Measurements from ENCODE around the gene SERINC2.
"Not testable (repeated sequence)": the region's sequence is repeated elsewhere in the genome, so short reads cannot be mapped to it uniquely, and the experiment has no call there.

Gene SERINC2

DNA sequence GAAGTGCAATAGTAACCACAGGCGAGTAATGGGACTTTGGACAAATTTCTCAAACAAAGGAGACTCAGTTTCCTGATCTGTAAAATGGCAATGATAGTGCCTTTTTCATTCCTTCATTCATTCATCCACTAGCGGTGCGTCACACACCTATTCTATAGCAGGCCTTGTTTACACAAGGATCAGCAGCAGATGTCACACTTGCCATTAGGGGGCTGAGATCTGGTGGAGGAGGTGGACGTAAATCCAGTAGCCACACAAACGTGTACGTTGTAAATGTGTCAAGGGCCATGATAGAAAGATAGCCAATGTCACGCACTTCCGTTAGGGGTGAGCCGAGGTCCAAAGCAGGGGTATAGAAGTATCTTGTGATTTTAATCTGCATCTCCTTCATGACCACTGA lies 34.2 kb downstream of the SERINC2 start:
- Histone ChIP-seq H3K9ac (ENCODE audit: low read length) (no peak overlapping the region), H3K27ac (ENCODE audit: low read depth, low read length) (no peak overlapping the region), H3K27me3 (ENCODE audit: control insufficient read depth, insufficient read depth, low read length) (no peaks in the 10 kb centered on the region), H3K9me3 (ENCODE audit: control insufficient read depth, insufficient read depth, low read depth, low read length) (peaks cover 12% of the 10 kb centered on the region), H3K36me3 (ENCODE audit: control insufficient read depth, insufficient read depth, low read length) (no peaks in the 10 kb centered on the region), H3K4me1 (ENCODE audit: control insufficient read depth, insufficient read depth, low read length) (no peaks in the 10 kb centered on the region), H3K4me3 (ENCODE audit: low read depth, low read length) (no peak overlapping the region)

DNA sequence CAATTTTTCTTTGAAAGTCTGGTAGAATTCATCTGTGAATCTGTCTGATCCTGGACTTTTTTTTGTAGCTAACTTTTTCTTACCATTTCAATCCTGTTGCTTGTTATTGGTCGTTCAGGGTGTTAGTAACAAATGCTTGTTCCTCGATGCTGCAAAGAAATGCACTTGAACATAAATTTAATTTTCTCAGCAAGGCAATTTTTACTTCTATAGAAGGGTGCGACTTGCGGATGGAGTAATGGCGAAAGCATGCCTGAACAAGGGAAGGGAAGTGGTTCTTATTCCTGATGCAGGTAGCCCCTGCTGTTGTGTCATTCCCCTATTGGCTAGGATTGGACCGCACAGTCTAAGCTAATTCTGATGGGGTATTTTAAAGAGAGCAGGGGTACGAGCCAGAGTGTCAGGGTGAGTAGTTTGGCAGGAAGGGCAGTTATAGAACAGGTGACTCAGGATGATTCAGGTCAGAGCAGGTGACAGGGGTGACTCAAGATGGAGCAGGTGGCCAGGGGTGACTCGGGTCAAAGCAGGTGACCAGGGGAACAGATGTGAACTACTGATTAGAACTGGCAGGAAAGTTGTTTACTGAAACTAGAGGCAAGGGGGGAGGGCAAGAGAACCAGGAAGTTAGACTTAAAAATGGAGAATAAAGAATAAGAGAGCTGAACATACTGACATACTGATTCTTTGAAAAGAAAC lies 40.5 kb downstream of the SERINC2 start:
- Histone ChIP-seq H3K4me1 (ENCODE audit: control insufficient read depth, insufficient read depth, low read length) (no peaks in the 10 kb centered on the region), H3K36me3 (ENCODE audit: control insufficient read depth, insufficient read depth, low read length) (no peaks in the 10 kb centered on the region), H3K9me3 (ENCODE audit: control insufficient read depth, insufficient read depth, low read depth, low read length) (peaks cover 29% of the 10 kb centered on the region), H3K4me3 (ENCODE audit: low read depth, low read length) (no peak overlapping the region), H3K27ac (ENCODE audit: low read depth, low read length) (no peak overlapping the region), H3K27me3 (ENCODE audit: control insufficient read depth, insufficient read depth, low read length) (no peaks in the 10 kb centered on the region), H3K9ac (ENCODE audit: low read length) (no peak overlapping the region)

GRCh38 chr1:31458287-31458896 lies 45.4 kb downstream of the SERINC2 start:
- no peak overlapping the region for H3K27ac ChIP-seq (ENCODE audit: low read depth, low read length)
- H3K9ac ChIP-seq (ENCODE audit: low read length): no peak overlapping the region
- H3K9me3 ChIP-seq (ENCODE audit: control insufficient read depth, insufficient read depth, low read depth, low read length): peaks cover 32% of the 10 kb centered on the region
- no peak overlapping the region for H3K4me3 ChIP-seq (ENCODE audit: low read depth, low read length)
- no peaks in the 10 kb centered on the region for H3K36me3 ChIP-seq (ENCODE audit: control insufficient read depth, insufficient read depth, low read length)
- no peaks in the 10 kb centered on the region for H3K4me1 ChIP-seq (ENCODE audit: control insufficient read depth, insufficient read depth, low read length)
- H3K27me3 ChIP-seq (ENCODE audit: control insufficient read depth, insufficient read depth, low read length): no peaks in the 10 kb centered on the region

DNA sequence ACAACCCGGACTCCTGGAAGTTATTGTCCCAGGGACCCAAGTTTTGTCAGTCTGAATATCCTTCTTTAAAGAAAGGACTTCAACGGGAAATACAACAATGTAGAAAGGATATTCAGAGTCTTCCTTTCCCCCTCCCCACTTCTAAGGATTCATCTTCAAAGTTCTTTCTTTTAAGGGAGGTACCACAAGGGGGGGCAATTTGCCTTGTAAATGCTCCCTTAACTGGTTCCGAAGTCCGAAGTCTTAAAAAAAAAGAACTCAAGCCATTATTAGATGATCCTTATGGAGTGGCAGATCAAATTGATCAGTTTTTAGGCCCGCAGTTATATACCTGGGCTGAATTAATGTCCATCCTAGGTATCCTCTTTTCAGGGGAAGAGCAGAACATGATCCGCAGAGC lies 47.0 kb downstream of the SERINC2 start:
- H3K36me3 ChIP-seq (ENCODE audit: control insufficient read depth, insufficient read depth, low read length): no peaks in the 10 kb centered on the region
- no peak overlapping the region for H3K27ac ChIP-seq (ENCODE audit: low read depth, low read length)
- peaks cover 22% of the 10 kb centered on the region for H3K9me3 ChIP-seq (ENCODE audit: control insufficient read depth, insufficient read depth, low read depth, low read length)
- no peak overlapping the region for H3K9ac ChIP-seq (ENCODE audit: low read length)
- no peak overlapping the region for H3K4me3 ChIP-seq (ENCODE audit: low read depth, low read length)
- H3K27me3 ChIP-seq (ENCODE audit: control insufficient read depth, insufficient read depth, low read length): no peaks in the 10 kb centered on the region
- no peaks in the 10 kb centered on the region for H3K4me1 ChIP-seq (ENCODE audit: control insufficient read depth, insufficient read depth, low read length)

DNA sequence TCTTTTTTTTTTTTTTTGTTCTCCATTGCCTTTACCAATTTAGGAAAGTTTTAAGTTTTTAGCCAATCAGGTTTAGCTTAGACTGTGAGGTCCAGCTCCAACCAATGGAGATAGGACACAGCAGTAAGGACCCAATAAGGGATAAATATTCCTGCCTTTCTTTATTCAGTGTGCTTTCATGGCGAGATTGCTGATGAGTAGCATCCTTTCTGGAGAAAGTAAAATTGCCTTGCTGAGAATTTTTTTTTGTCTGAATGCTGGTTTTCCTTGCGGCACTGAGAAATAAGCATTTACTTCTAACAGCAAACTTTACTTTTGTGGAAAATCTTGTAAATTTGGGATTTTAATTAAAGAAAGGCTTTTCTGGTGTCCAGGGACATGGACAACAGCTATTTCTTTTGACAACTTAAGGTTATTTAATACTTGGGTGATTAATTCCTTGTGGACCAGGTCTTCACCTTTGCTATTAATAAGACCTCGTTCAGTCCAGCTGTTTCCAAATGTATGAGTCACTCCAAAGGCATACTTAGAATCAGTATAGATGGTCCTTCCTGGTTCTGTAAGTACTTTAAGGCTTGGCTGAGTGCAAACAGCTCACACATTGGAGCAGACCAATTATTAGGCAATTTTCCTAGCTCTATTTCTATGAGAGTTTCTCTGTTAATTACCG lies 54.1 kb downstream of the SERINC2 start:
- no peak overlapping the region for H3K27ac ChIP-seq (ENCODE audit: low read depth, low read length)
- H3K4me3 ChIP-seq (ENCODE audit: low read depth, low read length): no peak overlapping the region
- H3K9me3 ChIP-seq (ENCODE audit: control insufficient read depth, insufficient read depth, low read depth, low read length): peaks cover 24% of the 10 kb centered on the region
- H3K4me1 ChIP-seq (ENCODE audit: control insufficient read depth, insufficient read depth, low read length): no peaks in the 10 kb centered on the region
- no peaks in the 10 kb centered on the region for H3K27me3 ChIP-seq (ENCODE audit: control insufficient read depth, insufficient read depth, low read length)
- no peak overlapping the region for H3K9ac ChIP-seq (ENCODE audit: low read length)
- H3K36me3 ChIP-seq (ENCODE audit: control insufficient read depth, insufficient read depth, low read length): no peaks in the 10 kb centered on the region

GRCh38 chr1:31470794-31471315 lies 57.8 kb downstream of the SERINC2 start:
- Histone ChIP-seq H3K4me3 (ENCODE audit: low read depth, low read length) (no peak overlapping the region), H3K4me1 (ENCODE audit: control insufficient read depth, insufficient read depth, low read length) (no peaks in the 10 kb centered on the region), H3K36me3 (ENCODE audit: control insufficient read depth, insufficient read depth, low read length) (no peaks in the 10 kb centered on the region), H3K9me3 (ENCODE audit: control insufficient read depth, insufficient read depth, low read depth, low read length) (peaks cover 20% of the 10 kb centered on the region), H3K9ac (ENCODE audit: low read length) (no peak overlapping the region), H3K27me3 (ENCODE audit: control insufficient read depth, insufficient read depth, low read length) (no peaks in the 10 kb centered on the region), H3K27ac (ENCODE audit: low read depth, low read length) (no peak overlapping the region)

DNA sequence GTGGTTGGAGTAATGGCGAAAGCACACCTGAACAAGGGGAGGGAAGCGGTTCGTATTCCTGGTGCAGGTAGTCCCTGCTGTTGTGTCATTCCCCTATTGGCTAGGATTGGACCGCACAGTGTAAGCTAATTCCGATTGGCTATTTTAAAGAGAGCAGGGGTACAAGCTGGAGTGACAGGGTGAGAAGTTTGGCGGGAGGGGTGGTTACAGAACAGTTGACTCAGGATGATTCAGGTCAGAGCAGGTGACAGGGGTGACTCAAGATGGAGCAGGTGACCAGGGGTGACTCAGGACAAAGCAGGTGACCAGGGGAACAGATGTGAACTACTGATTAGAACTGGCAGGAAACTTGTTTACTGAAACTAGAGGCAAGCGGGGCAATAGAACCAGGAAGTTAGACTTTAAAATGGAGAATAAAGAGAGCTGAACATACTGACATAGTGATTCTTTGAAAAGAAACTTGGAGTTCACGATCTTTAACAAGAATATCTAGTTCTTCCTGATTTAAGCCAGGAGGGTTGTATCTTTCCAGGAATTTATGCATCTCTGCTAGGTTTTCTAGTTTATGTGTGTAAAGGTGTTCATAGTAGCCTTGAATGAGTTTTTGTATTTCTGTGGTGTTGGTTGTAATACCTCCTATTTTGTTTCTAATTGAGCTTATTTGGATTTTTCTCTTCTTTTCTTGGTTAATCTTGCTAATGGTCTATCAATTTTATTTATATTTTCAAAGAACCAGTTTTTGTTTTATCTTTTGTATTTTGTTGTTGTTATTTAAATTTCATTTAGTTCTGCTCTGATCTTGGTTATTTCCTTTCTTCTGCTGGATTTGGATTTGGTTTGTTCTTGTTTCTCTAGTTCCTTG lies 58.7 kb downstream of the SERINC2 start:
- not testable (repeated sequence) for H3K27me3 ChIP-seq (ENCODE audit: control insufficient read depth, insufficient read depth, low read length); H3K4me1 ChIP-seq (ENCODE audit: control insufficient read depth, insufficient read depth, low read length); H3K4me3 ChIP-seq (ENCODE audit: low read depth, low read length); H3K36me3 ChIP-seq (ENCODE audit: control insufficient read depth, insufficient read depth, low read length); H3K27ac ChIP-seq (ENCODE audit: low read depth, low read length); H3K9ac ChIP-seq (ENCODE audit: low read length)
- H3K9me3 ChIP-seq (ENCODE audit: control insufficient read depth, insufficient read depth, low read depth, low read length): peaks cover 15% of the 10 kb centered on the region

- not testable (repeated sequence) for H3K4me3 ChIP-seq (ENCODE audit: low read depth, low read length); H3K9me3 ChIP-seq (ENCODE audit: control insufficient read depth, insufficient read depth, low read depth, low read length); H3K27me3 ChIP-seq (ENCODE audit: control insufficient read depth, insufficient read depth, low read length); H3K36me3 ChIP-seq (ENCODE audit: control insufficient read depth, insufficient read depth, low read length); H3K27ac ChIP-seq (ENCODE audit: low read depth, low read length); H3K9ac ChIP-seq (ENCODE audit: low read length); H3K4me1 ChIP-seq (ENCODE audit: control insufficient read depth, insufficient read depth, low read length)
Observed at GRCh38 chr1:31472314-31472651, 59.3 kb downstream of the SERINC2 start.

GRCh38 chr1:31472673-31473072 lies 59.7 kb downstream of the SERINC2 start:
- H3K27ac ChIP-seq (ENCODE audit: low read depth, low read length); H3K36me3 ChIP-seq (ENCODE audit: control insufficient read depth, insufficient read depth, low read length); H3K9ac ChIP-seq (ENCODE audit: low read length); H3K9me3 ChIP-seq (ENCODE audit: control insufficient read depth, insufficient read depth, low read depth, low read length); H3K27me3 ChIP-seq (ENCODE audit: control insufficient read depth, insufficient read depth, low read length); H3K4me3 ChIP-seq (ENCODE audit: low read depth, low read length); H3K4me1 ChIP-seq (ENCODE audit: control insufficient read depth, insufficient read depth, low read length): not testable (repeated sequence)

DNA sequence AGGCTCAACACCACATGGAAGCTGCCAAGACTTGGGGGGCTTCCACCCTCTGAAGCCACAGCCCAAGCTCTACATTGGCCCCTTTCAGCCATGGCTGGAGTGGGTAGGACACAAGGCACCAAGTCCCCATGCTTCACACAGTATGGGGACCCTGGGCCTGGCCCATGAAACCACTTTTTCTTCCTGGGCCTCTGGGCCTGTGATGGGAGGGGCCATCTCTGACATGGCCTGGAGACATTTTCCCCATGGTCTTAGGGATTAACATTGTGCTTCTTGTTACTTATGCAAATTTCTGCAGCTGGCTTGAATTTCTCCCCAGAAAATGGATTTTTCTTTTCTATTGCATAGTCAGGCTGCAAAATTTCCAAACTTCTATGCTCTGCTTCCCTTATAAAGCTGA lies 60.5 kb downstream of the SERINC2 start:
- H3K27ac ChIP-seq (ENCODE audit: low read depth, low read length); H3K27me3 ChIP-seq (ENCODE audit: control insufficient read depth, insufficient read depth, low read length): not testable (repeated sequence)

More for the DNA sequence above, 60.5 kb downstream of the SERINC2 start:
- peaks cover 13% of the 10 kb centered on the region; the same call in 1 of the 2 replicates for H3K4me1 ChIP-seq (ENCODE audit: control insufficient read depth, insufficient read depth, low read length)
- H3K36me3 ChIP-seq (ENCODE audit: control insufficient read depth, insufficient read depth, low read length); H3K9ac ChIP-seq (ENCODE audit: low read length); H3K9me3 ChIP-seq (ENCODE audit: control insufficient read depth, insufficient read depth, low read depth, low read length); H3K4me3 ChIP-seq (ENCODE audit: low read depth, low read length): not testable (repeated sequence)
